GM15510 (cell line): ENCODE data around the gene PUS1.

Experiments
- POLR2A ChIP-seq: IDR thresholded peaks from 3 replicates; pipeline ENCODE4 v1.6.1; 2011; ENCODE audit warnings: borderline replicate concordance; ENCODE audit not compliant: insufficient read length; ENCODE audit errors: extremely low read depth

Gene PUS1

GRCh38 chr12:131897875-131898274 is 31.2 kb upstream of the PUS1 start:
- no peak for TF ChIP-seq POLR2A

DNA sequence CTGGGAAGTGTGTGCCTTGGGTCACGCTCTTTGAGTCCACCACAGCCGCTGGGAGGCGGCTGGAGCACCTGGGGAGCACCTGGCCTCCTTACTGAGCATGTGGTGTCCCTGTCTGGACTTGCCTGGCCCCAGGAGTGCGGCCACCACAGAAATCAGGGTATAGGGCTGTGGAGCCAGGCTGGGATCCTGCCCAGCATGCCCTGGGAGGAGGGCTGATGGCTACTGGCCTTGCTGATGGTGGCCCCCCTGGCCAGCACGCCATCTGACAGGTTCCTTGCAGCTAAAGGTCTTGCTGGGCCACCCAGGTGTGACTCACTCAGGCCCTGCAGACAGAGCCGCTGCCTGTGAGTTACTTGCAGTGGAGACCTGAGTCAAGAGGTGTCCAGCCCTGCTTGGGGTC is 28.7 kb upstream of the PUS1 start:
- TF ChIP-seq POLR2A: no peak

DNA sequence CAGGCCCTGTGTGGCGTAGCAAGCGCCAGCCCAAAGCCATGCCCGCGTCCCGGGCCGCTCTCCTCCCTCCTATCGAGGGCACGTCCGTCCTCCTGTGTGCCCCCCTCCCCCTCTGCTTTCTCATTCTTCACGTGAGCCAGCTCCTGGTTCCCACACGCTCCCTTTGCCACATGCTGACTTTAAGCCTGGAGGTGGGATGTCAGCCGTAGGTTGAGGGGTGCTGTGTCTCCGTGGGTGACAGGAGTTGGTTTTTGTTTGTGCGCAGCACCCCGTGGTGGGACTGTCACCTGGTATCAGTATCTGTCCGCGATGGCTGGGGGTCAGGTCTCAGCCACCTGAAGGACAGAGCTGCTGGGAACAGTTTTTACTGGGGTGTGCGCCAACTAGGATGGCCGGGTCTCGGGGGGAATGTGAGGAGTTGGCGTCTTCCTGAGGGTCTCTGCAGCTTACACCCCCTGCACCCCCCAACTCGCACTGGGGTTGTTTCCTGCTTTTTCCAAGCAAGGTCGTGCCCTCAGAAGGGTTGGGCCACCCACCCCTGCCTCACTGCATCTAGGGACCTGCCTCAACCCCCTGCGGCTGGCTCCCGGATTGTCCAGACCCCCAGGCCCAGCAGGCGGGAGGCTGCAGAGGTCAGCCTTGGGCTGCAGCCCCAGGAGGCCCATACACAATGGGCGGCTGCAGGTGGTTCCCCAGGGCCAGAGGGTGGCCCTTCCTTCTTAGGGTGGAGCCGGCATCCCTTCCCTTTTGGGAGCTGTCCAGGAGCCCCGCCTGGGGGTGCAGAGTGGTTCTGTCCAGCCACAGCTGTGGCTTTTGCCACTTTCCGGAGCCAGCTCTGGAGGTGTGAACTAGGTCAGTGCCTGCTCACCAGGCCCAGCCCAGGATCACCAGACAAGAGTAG is 27.4 kb upstream of the PUS1 start:
- TF ChIP-seq POLR2A: no peak

DNA sequence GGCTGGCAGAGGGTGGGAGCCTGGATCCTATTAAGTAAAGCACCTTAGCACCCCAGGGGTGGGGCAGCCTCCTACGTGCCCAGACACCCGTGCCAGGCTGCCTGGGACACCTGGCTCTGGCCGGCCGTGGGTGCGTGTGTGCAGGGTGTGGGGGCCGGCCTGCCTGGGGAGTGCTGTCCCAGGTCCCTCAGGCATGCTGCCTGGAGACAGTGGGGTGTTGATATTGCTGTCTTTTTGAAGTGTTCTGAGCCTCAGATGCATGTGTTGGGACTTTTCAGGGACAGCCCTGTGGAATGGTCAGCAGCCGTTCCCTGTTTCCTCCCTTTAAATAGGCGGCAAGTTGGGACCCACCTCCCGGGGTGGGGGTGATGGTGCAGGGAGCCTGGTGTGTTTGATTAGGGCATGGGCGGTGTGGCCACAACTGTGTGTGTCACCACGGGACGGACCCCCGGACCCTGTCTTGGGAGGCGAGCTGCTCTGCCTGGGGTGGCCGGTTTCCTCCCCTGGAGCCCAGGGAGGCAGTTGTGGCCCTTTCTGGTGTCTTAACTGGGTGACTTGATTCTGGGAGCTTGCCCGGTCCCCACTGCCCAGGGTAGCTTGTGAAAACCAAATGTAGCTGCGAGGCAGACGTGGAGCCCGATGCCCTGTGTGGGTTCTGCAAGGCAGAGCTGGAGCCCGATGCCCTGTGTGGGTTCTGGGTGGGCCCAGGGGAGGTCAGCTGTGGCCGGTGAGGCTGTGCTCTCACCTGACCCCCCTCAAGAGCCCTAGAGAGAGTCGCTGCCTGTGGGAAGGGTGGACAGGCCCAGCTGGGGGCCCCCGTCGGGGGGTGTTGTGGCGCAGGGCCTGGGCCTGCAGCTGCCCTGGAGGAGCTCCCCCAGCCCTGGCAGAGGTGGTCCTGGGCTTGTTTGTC is 26.5 kb upstream of the PUS1 start:
- TF ChIP-seq POLR2A: no peak

DNA sequence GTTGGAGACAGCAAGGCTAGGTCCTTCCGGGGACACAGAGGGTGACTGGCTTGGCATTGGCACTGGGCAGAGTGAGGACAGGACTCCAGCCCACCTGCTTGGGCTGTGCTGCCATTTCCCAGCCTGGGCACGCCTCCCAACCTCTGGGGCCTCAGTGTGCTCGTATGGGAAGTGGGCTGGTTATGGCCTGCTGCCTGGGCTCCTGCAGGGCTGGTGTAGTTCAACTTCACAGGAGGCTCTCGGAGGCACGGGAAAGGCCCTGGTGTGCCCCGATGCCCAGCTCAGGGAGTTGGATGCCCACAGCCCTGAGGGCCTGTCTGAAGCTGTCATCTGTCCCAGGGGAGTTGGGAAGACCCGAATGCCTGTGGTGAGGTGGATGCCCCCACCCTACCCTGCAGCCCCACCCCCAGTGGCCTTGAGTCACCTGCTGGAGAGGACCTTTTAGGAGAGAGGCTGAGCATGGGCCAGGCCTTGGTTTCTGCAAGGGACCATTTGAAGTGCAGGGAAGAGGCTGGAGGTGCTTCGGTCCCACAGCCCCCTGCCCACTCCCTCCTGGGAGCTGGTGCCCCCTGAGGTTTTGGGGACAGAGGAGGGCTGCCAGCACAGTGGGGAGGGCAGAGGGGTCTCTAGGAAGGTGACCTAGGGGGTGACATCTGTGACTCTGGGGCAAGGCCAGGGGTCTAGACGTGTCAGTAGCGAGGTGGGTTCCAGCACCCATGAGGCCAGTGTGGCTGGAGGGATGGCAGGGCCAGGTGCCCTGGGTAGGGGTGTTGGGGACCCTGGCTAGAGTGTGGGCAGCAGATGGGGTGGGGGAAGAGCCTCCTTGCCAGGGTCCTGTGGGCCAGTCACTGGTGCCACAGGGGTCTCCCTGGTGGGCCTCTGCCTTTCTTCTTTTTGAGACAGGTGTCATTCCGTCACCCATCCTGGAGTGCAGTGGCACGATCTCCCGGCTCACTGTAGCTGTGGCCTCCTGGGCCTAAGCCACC is 25.5 kb upstream of the PUS1 start:
- no peak for TF ChIP-seq POLR2A

DNA sequence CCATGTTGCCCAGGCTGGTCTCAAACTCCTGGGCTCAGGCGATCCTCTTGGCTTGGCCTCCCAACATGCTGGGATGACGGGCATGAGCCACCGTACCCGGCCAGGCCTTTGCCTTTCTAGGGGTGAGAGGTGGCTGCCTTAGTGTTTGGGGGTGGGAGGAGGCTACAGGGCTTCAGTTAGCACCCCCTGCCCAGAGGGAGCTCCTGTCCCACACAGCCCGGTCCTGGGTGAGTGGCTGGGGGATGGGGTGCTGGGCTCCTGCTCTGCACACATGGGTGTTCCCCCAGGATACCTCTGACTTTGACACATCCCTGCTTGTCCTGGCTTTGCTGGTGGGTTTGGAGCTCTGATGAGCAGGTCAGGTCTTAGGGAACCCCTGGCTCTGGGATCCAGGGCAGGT is 24.7 kb upstream of the PUS1 start:
- no peak for TF ChIP-seq POLR2A

DNA sequence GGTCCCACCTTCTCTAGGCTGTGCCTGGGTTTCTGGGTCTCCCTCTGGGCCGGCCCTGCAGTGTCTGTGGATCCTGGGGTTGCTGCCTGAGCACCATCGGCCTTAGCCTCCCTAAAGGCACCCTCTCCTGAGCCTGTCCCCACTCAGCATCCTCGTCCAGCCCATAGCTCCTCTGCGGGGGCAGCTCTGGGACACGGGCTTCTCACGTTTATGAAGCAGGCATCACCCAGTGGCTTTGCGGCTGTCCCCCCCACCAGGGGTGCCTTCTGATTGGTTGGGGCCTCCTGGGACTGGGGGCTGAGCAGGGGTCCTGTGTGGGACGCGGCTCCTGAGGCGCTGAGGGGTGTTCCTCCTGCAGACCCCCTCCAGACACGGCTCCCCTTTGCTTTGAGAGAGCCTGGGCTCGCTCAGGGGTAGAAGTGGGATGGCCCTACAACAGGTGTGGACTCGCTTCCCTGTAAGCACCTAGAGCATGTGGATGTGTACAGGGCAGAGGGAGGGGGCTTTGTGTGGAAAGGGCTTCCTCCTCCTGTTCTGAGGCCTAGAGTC is 23.9 kb upstream of the PUS1 start:
- no peak for TF ChIP-seq POLR2A

GRCh38 chr12:131905630-131906091 is 23.4 kb upstream of the PUS1 start:
- no peak for TF ChIP-seq POLR2A

DNA sequence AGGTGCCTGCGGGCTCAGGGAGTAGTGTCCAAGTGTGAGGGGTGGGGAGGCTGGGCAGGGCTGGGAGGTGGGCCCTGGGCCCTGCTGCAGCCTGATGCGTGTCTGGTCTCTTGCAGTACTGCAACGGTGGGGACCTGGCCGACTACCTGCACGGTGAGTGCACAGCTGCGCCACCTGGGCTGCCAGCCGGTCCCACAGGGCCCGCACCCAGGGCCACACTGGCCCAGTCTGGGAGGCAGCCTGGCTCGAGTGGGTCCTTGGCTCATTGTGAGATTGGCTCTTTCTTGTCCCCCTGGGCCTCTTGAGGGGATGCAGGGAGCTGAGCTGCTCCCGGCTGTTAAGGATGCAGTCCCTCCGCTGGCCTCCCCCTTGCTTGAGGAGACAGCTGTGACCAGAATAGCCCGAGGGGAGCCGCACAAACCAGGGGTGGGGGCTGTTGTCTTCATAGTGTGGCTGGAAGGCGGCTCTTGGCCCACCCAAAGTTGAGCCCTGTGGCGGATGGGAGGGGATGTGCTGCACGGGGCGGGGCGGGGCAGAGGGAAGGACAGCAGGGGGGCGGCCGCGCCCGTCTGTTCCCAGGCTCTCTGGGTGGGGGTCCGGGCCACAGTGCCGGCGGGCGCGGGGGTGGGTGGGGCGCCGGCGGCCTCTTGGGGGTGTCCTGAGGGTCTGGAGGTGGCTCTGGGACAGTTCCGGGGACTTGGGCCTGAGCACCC is 21.5 kb upstream of the PUS1 start:
- TF ChIP-seq POLR2A: no peak

DNA sequence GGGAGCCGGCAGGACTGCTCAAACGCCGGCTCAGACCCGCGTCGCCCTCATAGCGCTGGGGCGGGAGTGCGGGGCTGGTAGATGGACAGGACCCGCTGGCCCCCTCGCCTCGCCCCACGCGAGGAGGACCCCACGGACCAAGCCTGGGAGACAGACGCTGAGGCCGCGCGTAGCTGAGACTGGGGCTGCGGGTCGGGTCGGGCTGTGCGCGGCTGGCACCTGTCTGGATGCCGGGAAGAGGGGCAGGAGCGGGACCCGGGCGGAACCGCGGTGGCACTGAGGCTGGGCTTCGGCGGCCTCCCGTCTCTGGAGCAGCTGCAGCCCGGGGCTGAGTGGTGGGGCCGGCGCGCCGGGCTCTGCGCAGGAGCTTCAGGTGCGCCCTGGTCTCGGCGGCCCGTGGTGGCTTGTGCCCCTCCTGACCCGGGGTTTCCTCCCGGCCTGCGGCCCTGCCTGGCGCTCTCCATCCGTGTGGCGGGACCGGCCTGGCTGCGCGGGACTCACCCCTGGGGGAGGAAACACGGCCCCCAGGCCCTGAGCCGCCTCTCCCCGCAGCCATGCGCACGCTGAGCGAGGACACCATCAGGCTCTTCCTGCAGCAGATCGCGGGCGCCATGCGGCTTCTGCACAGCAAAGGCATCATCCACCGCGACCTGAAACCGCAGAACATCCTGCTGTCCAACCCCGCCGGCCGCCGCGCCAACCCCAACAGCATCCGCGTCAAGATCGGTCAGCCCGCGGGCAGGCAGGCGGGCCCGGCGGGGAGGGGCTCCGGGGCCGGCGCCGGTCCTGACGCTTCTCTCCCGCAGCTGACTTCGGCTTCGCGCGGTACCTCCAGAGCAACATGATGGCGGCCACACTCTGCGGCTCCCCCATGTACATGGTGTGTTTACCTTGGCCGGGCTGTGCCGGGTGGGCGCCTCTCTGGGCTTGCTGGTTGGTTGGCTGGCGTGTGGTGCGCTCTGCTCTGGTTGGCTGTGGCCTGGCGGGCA is 20.7 kb upstream of the PUS1 start:
- TF ChIP-seq POLR2A: no peak

DNA sequence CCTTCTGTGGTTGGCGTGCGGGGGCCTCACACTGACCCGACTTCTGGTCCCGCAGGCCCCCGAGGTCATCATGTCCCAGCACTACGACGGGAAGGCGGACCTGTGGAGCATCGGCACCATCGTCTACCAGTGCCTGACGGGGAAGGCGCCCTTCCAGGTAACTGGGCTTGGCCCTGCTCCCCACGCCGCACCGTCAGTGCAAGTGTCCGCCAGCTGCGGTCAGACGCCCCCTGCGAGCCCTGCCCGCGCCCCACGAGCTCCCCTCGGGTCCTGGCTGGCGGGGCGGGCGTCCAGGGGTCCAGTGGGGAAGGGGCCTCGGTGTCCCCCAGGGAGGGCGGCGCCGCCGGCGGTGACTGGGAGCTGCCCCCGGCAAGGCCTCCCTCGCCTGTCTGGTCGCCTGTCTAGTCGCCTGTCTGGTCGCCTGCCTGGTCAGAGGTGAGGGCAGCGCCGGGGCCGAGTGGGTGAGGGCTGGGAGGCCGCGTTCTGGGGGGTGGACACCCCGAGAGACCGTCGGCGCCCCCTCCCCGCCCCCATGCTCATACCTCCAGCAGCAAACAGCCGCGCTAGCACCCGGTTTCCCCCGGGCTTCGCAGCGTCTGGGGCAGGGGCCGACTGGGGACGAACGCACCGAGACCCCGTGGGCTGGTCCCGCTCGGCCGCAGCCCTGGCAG is 19.9 kb upstream of the PUS1 start:
- TF ChIP-seq POLR2A: no peak

DNA sequence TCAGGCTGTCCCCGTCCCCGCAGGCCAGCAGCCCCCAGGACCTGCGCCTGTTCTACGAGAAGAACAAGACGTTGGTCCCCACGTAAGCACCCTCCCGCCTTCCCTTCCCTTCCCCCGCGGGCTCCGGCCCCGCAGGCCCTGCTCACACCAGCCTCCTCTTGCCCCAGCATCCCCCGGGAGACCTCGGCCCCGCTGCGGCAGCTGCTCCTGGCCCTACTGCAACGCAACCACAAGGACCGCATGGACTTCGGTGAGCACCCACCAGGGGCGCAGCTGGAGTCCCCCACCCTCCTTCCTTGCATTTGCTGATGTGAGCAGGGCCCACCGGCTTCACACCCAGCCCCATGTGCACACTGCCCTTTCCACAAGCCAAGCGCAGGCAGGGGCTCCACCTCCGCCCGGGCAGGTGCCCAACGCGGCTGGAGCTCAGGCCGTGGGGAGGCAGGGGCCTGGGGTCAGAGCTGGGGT is 19.3 kb upstream of the PUS1 start:
- no peak for TF ChIP-seq POLR2A
